Measurements from ENCODE around the gene CLIP1. TPM values are rescaled to one million over a fixed set of nuclear protein-coding genes. Genes with fewer than 3 reads are reported as not detected.

Gene CLIP1
- total and polyA plus RNA-seq, 2 of the 4 experiments (the other 2 are of a cell fraction), result 38.0 to 54.8 TPM

DNA sequence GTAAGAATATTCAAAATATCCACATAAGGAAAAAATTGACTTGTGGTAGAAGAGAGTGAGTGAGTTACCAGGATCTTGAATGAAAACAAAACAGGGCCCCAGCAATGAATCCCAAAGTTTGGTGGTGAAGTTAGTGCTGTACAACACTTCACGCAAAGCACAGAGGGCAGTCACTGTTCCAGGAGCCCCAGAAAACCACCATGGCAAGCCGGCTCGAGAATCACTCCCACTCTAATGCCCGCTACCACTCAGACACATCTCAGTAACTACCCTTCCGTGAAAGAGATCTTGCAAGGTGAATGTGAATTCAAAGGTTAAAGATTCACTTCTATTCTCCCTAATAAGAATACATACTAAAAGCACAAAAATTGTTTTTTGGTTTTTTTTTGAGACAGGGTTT lies 30.1 kb downstream of the CLIP1 start:
- H3K36me3 ChIP-seq (ENCODE audit: control insufficient read depth, insufficient read depth, low read length), result peaks cover 6% of the 10 kb centered on the region; the same call in 1 of the 2 replicates
- peaks cover 4% of the 10 kb centered on the region for H3K4me1 ChIP-seq (ENCODE audit: control insufficient read depth, insufficient read depth, low read length)
- H4K5ac ChIP-seq (ENCODE audit: low read depth, low read length), result no peak overlapping the region
- no peak overlapping the region for H3K4me2 ChIP-seq (ENCODE audit: low read depth, low read length)
- H3K4ac ChIP-seq (ENCODE audit: low read depth, low read length), result no peak overlapping the region
- peaks cover 18% of the 10 kb centered on the region for H3K9me1 ChIP-seq (ENCODE audit: insufficient read depth, low read length)
- no peak overlapping the region for H3K56ac ChIP-seq (ENCODE audit: extremely low read depth, insufficient read depth, low read length)
- in situ Hi-C loops (cut with MboI; ENCODE audit: low sequenced_read_pairs) (no loop called here), dilution Hi-C loops (cut with HindIII; ENCODE audit: low sequenced_read_pairs, unreplicated experiment) (no loop called here), intact Hi-C loops (cut with micrococcal nuclease) (loop anchor here (10.0 kb wide), 1 partner anchor 362 kb away; the partner anchor contains the start of gene DENR)
- H3K23ac ChIP-seq (ENCODE audit: low read depth, low read length), result no peak overlapping the region; the same call in 1 of the 2 replicates
- H4K8ac ChIP-seq (ENCODE audit: low read depth in 2 of 2, low read length in 2 of 2), result no peak overlapping the region
- peaks cover 15% of the 10 kb centered on the region; the same call in 1 of the 2 replicates for H4K20me1 ChIP-seq (ENCODE audit: insufficient read depth, low read length)
- ChIA-PET CTCF (no interaction called here), POLR2A (ENCODE audit: unreplicated experiment) (no interaction called here)
- ATAC-seq (ENCODE audit: low read depth), result no peak
- no peak overlapping the region for H2AK9ac ChIP-seq (replicated peaks; ENCODE audit: low read depth, low read length, poor library complexity)
- H2BK5ac ChIP-seq (ENCODE audit: low read depth, low read length, poor library complexity, severe bottlenecking), result no peak overlapping the region
- H2BK15ac ChIP-seq (ENCODE audit: low read depth, low read length), result no peak overlapping the region
- H3K18ac ChIP-seq (ENCODE audit: low read depth, low read length), result no peak overlapping the region
- H3K79me1 ChIP-seq (ENCODE audit: low read depth in 1 of 2, low read length in 2 of 2), result peaks cover 32 to 86% of the 10 kb centered on the region in 2 experiments
- BruUV-seq (replicated peaks), result no TSS peak
- no peaks in the 10 kb centered on the region for H3K27me3 ChIP-seq (ENCODE audit: control insufficient read depth, insufficient read depth, low read length)
- H2AK5ac ChIP-seq (ENCODE audit: low read depth, low read length), result no peak overlapping the region
- DNase-seq, result no peak
- no peak overlapping the region for H2AFZ ChIP-seq (replicated peaks; ENCODE audit: low read length, poor library complexity)
- no peaks in the 10 kb centered on the region for H3K9me3 ChIP-seq (ENCODE audit: control insufficient read depth, insufficient read depth, low read length)
- H2BK20ac ChIP-seq (ENCODE audit: low read depth, low read length), result no peak overlapping the region
- no peak overlapping the region for H3K4me3 ChIP-seq (ENCODE audit: insufficient read depth, low read depth, low read length)
- H3K14ac ChIP-seq (replicated peaks; ENCODE audit: low read depth, low read length), result no peak overlapping the region
- no peak overlapping the region for H3K27ac ChIP-seq (ENCODE audit: insufficient read depth, low read length)
- H3K9ac ChIP-seq (ENCODE audit: low read depth, low read length), result no peak overlapping the region
- no peak overlapping the region for H2BK120ac ChIP-seq (ENCODE audit: low read depth, low read length)
- no peak overlapping the region for H4K91ac ChIP-seq (ENCODE audit: insufficient read depth, low read depth, low read length)
- WGBS, 2 experiments (ENCODE audit: extremely low coverage in 2 of 2, insufficient read length in 1 of 2), result no CpG with 5 or more reads among the region's 5 CpGs
- TF ChIP-seq, protein P1, sequence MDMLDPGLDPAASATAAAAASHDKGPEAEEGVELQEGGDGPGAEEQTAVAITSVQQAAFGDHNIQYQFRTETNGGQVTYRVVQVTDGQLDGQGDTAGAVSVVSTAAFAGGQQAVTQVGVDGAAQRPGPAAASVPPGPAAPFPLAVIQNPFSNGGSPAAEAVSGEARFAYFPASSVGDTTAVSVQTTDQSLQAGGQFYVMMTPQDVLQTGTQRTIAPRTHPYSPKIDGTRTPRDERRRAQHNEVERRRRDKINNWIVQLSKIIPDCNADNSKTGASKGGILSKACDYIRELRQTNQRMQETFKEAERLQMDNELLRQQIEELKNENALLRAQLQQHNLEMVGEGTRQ (IDR thresholded peaks at IDR 0.05; ENCODE audit: low read depth, low read length), result no peak
- TF ChIP-seq CEBPB (IDR thresholded peaks at IDR 0.05; ENCODE audit: low read depth, low read length), result no peak
- no peak for TF ChIP-seq FOS (IDR thresholded peaks at IDR 0.05; ENCODE audit: low read depth, low read length)
- TF ChIP-seq RAD21 (IDR thresholded peaks at IDR 0.05; ENCODE audit: low read length), result no peak
- no peak for TF ChIP-seq NFE2L2 (IDR thresholded peaks at IDR 0.05; ENCODE audit: low read depth, low read length)
- TF ChIP-seq, protein P2, sequence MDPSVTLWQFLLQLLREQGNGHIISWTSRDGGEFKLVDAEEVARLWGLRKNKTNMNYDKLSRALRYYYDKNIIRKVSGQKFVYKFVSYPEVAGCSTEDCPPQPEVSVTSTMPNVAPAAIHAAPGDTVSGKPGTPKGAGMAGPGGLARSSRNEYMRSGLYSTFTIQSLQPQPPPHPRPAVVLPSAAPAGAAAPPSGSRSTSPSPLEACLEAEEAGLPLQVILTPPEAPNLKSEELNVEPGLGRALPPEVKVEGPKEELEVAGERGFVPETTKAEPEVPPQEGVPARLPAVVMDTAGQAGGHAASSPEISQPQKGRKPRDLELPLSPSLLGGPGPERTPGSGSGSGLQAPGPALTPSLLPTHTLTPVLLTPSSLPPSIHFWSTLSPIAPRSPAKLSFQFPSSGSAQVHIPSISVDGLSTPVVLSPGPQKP (IDR thresholded peaks at IDR 0.05; ENCODE audit: borderline replicate concordance, low read depth, low read length), result no peak
- no peak for TF ChIP-seq RFX5 (IDR thresholded peaks at IDR 0.05; ENCODE audit: low read depth, low read length)
- TF ChIP-seq MAZ (IDR thresholded peaks at IDR 0.05; ENCODE audit: borderline replicate concordance, low read depth, low read length), result no peak

Data from IMR-90 (cell line).